KMS-11 (cell line): ENCODE results near the gene GCHFR.

Experiments used
- H2AFZ ChIP-seq: fragments of 200-600 bp; sonication (generic); 2 replicates; pipeline ENCODE4 v1.6.1; 2016; ENCODE audit warnings: antibody characterized with exemption, mixed run types, low read depth
- H3K27ac ChIP-seq: fragments of 200-600 bp; sonication (generic); 2 replicates; pipeline ENCODE4 v1.6.1; 2016; ENCODE audit warnings: mild to moderate bottlenecking, mixed run types
- H3K27me3 ChIP-seq: fragments of 200-600 bp; sonication (generic); 2 replicates; pipeline ENCODE4 v1.6.1; 2017; ENCODE audit warnings: mild to moderate bottlenecking, low read depth, mixed run types, moderate library complexity; ENCODE audit not compliant: insufficient read depth
- H3K36me3 ChIP-seq: fragments of 200-600 bp; sonication (generic); 2 replicates; pipeline ENCODE4 v1.6.1; 2017; ENCODE audit warnings: mild to moderate bottlenecking, mixed run types; ENCODE audit not compliant: insufficient read depth
- H3K4me1 ChIP-seq: fragments of 200-600 bp; sonication (generic); 2 replicates; pipeline ENCODE4 v1.6.1; 2016; ENCODE audit warnings: mild to moderate bottlenecking, low read depth, mixed run types; ENCODE audit not compliant: poor library complexity, severe bottlenecking
- H3K4me2 ChIP-seq: fragments of 200-600 bp; sonication (generic); 2 replicates; pipeline ENCODE4 v1.7.0; 2016; ENCODE audit warnings: mild to moderate bottlenecking, mixed run types
- H3K4me3 ChIP-seq: fragments of 200-600 bp; sonication (generic); IDR thresholded peaks from 2 replicates; pipeline ENCODE4 v1.6.1; 2017; ENCODE audit warnings: low read depth, low read length, mixed read lengths; ENCODE audit not compliant: insufficient read depth
- H3K79me2 ChIP-seq: fragments of 200-600 bp; sonication (generic); 2 replicates; pipeline ENCODE4 v1.6.1; 2016; ENCODE audit warnings: low read depth, mixed run types; ENCODE audit not compliant: insufficient read depth
- H3K9ac ChIP-seq: fragments of 200-600 bp; sonication (generic); 2 replicates; pipeline ENCODE4 v1.6.1; 2016; ENCODE audit warnings: mild to moderate bottlenecking, mixed run types
- H4K20me1 ChIP-seq: fragments of 200-600 bp; sonication (generic); 2 replicates; pipeline ENCODE4 v1.6.1; 2016; ENCODE audit warnings: mild to moderate bottlenecking, mixed run types; ENCODE audit not compliant: insufficient read depth
- CTCF ChIP-seq: fragments of 200-600 bp; sonication (generic); conservative IDR thresholded peaks from 2 replicates; pipeline ENCODE4 v1.6.1; 2017; ENCODE audit warnings: low read depth, mild to moderate bottlenecking, antibody characterized with exemption, low read length, moderate library complexity, mixed read lengths

Gene GCHFR

DNA sequence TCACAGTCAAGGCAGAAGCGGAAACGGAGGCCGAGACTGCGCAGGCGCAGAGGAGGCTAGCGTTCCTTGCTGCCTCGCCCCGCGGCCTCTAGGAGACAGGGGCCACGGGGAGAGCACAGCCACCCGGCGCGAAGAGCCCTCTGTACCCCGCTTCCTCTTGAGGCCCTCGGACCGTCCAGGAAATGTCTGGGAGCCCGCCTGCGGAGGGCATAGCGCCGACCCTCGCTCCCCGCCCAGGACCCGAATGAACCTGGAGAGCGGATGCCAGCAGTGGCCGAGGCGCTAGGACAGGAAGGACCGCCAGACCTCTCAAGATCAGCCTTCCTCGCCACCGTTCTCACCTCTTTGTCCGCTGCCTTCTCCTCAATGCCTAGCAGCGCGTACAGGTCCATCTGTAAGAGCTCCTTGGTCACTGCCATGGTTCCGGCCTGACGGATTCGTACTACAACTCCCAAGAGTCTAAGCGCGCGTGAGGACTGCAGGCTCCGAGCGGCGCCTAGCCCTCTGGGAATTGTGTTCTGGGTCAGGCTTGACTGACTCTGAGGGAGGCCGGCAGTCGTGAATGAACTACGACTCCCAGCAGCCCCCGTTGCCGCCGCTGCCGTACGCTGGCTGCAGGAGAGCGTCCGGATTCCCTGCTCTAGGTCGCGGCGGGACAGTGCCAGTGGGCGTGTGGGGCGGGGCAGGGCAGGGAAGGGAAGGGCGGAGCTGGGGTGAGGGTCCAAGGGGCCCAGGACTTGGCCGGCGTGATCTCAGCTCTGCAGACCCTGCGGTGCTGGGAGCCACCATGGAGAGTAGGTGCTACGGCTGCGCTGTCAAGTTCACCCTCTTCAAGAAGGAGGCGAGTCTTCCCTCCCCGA lies 43.4 kb downstream of the GCHFR start, which contains the start of the genes DNAJC17 and ZFYVE19:
DNAJC17 (minus strand) TSS at position 446 of the 860 bp plus-strand sequence; CDS start at position 419, 27 bp downstream.
ZFYVE19 (plus strand) TSS at position 62 of the 860 bp plus-strand sequence; CDS start at position 563, 501 bp downstream.
- H3K4me2 ChIP-seq = peak within 1 kb of the TSS; percentile 69
- no peaks in the 10 kb centered on the region for H4K20me1 ChIP-seq
- no peaks in the 10 kb centered on the region for H3K36me3 ChIP-seq
- peaks cover 11% of the 10 kb centered on the region for H3K4me1 ChIP-seq
- TF ChIP-seq CTCF = no peak
- no peaks in the 10 kb centered on the region for H3K79me2 ChIP-seq
- peak within 1 kb of the TSS; percentile 93 for H3K9ac ChIP-seq
- peak within 1 kb of the TSS; percentile 90 for H3K27ac ChIP-seq
- H3K4me3 ChIP-seq = peak within 1 kb of the TSS; percentile 42
- no peaks in the 10 kb centered on the region for H3K27me3 ChIP-seq
- peak within 1 kb of the TSS; percentile 99 for H2AFZ ChIP-seq

DNA sequence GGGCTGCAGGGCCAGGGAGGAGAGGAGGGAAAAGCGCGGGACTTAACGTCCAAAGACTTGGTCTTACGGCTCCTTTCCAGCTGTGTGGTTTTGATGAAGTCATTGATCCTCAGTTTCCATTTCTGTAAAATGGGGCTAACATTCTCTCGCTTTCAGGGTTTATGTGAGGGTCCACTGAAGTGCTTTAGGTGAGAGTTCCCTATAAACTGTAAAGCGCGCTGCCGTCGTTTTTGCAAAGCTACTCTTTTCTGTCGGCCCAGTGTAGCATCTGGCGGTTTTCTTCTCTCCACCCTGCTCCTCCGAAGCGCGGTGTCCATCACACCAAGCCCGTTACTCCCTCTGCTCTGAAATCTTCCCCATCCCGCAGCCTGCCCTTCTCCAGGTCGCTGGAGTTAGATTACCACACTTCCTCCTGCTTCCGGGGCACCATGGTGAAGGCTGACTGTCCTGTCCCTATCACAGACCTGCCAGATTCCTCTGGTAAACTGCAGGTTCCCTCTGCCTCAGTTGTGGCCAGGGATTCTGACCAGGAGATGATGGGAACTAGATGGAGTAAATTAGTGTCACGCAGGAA lies 44.1 kb downstream of the GCHFR start:
- Histone ChIP-seq H4K20me1 (no peaks in the 10 kb centered on the region), H3K4me1 (peaks cover 11% of the 10 kb centered on the region), H3K79me2 (no peaks in the 10 kb centered on the region), H3K4me3 (no peak overlapping the region), H3K27me3 (no peaks in the 10 kb centered on the region), H3K36me3 (no peaks in the 10 kb centered on the region), H3K9ac (peak overlapping the region; percentile 93; the same call in 1 of the 2 replicates), H3K4me2 (peak overlapping the region; percentile 10), H2AFZ (peak overlapping the region; percentile 99; the same call in 1 of the 2 replicates), H3K27ac (no peak overlapping the region)
- TF ChIP-seq CTCF = no peak

DNA sequence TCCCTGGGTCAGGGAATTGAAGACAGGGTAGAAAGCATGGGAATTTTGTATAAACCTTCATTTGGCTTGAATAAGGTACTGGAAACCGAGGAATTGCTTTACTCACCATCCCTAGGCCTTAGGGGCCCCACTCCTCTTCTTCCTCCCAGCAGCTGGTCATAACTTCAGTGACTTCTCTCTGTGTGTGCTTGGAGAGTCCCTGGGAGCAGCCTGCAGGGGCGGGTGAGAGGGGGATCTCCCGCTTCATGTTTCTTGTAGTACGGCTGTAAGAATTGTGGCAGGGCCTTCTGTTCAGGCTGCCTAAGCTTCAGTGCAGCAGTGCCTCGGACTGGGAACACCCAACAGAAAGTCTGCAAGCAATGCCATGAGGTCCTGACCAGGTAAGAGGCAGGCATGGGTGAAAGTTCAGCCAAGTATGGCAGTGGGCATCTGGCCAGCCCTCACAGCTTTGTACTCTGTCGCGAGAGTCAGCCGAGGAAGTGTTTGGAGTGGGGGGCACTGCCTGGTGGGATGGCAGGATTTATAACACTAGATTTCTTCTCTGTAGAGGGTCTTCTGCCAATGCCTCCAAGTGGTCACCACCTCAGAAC lies 45.1 kb downstream of the GCHFR start:
- TF ChIP-seq CTCF = no peak
- Histone ChIP-seq H3K79me2 (no peaks in the 10 kb centered on the region), H3K4me2 (peak overlapping the region; percentile 10; the same call in 1 of the 2 replicates), H3K36me3 (no peaks in the 10 kb centered on the region), H4K20me1 (no peaks in the 10 kb centered on the region), H3K4me3 (no peak overlapping the region), H3K9ac (no peak overlapping the region), H3K27ac (no peak overlapping the region), H2AFZ (no peak overlapping the region), H3K27me3 (no peaks in the 10 kb centered on the region), H3K4me1 (peaks cover 11% of the 10 kb centered on the region)

GRCh38 chr15:40812721-40813425 lies 49.0 kb downstream of the GCHFR start:
- Histone ChIP-seq H3K4me2 (no peak overlapping the region), H2AFZ (no peak overlapping the region), H4K20me1 (no peaks in the 10 kb centered on the region), H3K36me3 (no peaks in the 10 kb centered on the region), H3K79me2 (no peaks in the 10 kb centered on the region), H3K27me3 (no peaks in the 10 kb centered on the region), H3K9ac (no peak overlapping the region), H3K4me1 (peaks cover 10% of the 10 kb centered on the region), H3K4me3 (no peak overlapping the region), H3K27ac (no peak overlapping the region)
- no peak for TF ChIP-seq CTCF
